H1 (cell line): ENCODE data around the gene RAB11FIP5. TPM values are rescaled to one million over a fixed set of nuclear protein-coding genes. Genes with fewer than 3 reads are reported as not detected.
A peak's percentile ranks its signal among the peaks of the same experiment; 100 is the strongest.

Experiments used
- CTCF ChIA-PET: fragments of 300-600 bp; sonication (Branson Sonifier 250); formaldehyde crosslinking; loops from one replicate; lab custom pipeline; 2021; ENCODE audit not compliant: partially characterized antibody; lab: Charles Lee
- POLR2A ChIA-PET: fragments of 300-600 bp; sonication (Branson Sonifier 250); formaldehyde crosslinking; loops from one replicate; lab custom pipeline; 2021; ENCODE audit warnings: inconsistent platforms; ENCODE audit not compliant: partially characterized antibody; lab: Charles Lee
- DNase-seq, 2 experiments: peaks; one replicate each; pipeline versions ENCODE4 v3.0.0 to v3.0.0-alpha.2; 2010 to 2022; ENCODE audit warnings: low spot score in 2 of 2, low read depth in 1 of 2, mixed read lengths in 1 of 2
- FAIRE-seq: peaks from 2 replicates; lab custom pipeline; 2011; peaks lifted over from hg19 to GRCh38; lab: Jason Lieb, UNC
- H2AFZ ChIP-seq: 2 replicates; pipeline ENCODE4 v1.8.1; 2012; ENCODE audit warnings: low read length, inconsistent platforms
- H2AK5ac ChIP-seq: 2 replicates; pipeline ENCODE4 v1.6.1; 2013; ENCODE audit warnings: low read depth, low read length
- H2BK120ac ChIP-seq: replicated peaks from 2 replicates; pipeline ENCODE3; 2013; ENCODE audit warnings: low read depth, low read length, inconsistent platforms
- H2BK12ac ChIP-seq: 2 replicates; pipeline ENCODE4 v1.6.1; 2013; ENCODE audit warnings: low read depth, low read length
- H2BK15ac ChIP-seq: 2 replicates; pipeline ENCODE4 v1.6.1; 2013; ENCODE audit warnings: low read length
- H2BK20ac ChIP-seq: 2 replicates; pipeline ENCODE4 v1.6.1; 2013; ENCODE audit warnings: low read length
- H2BK5ac ChIP-seq: 2 replicates; pipeline ENCODE4 v1.6.1; 2013; ENCODE audit warnings: low read depth, low read length
- H3K14ac ChIP-seq: 2 replicates; pipeline ENCODE4 v1.6.1; 2013; ENCODE audit warnings: inconsistent platforms; ENCODE audit not compliant: insufficient read length
- H3K18ac ChIP-seq: 2 replicates; pipeline ENCODE4 v1.6.1; 2013; ENCODE audit warnings: low read length; ENCODE audit errors: extremely low read depth
- H3K23ac ChIP-seq: 2 replicates; pipeline ENCODE4 v1.6.1; 2013; ENCODE audit warnings: inconsistent platforms; ENCODE audit not compliant: insufficient read length
- H3K23me2 ChIP-seq: 2 replicates; pipeline ENCODE4 v1.6.1; 2013; ENCODE audit warnings: low read depth, low read length
- H3K27ac ChIP-seq: 2 replicates; pipeline ENCODE4 v1.6.1; 2011; ENCODE audit warnings: low read depth, low read length, inconsistent platforms
- H3K27me3 ChIP-seq, 4 experiments: replicated peaks in 1 of 4; 1 replicate in 1 of 4; 2 replicates in 3 of 4; pipeline versions ENCODE4 v1.6.1 to v1.8.1; 2011 to 2013; ENCODE audit warnings: low read length in 3 of 4, mild to moderate bottlenecking in 3 of 4, inconsistent platforms in 2 of 4, mixed read lengths in 2 of 4, moderate library complexity in 1 of 4; ENCODE audit not compliant: control insufficient read depth in 3 of 4, insufficient read depth in 3 of 4; ENCODE audit errors: extremely low read depth in 1 of 4
- H3K36me3 ChIP-seq, 4 experiments: 2 replicates each; pipeline versions ENCODE4 v1.6.1 to v1.8.1; 2011 to 2013; ENCODE audit warnings: mild to moderate bottlenecking in 4 of 4, low read length in 3 of 4, moderate library complexity in 2 of 4, control low read depth in 1 of 4, inconsistent platforms in 1 of 4; ENCODE audit not compliant: insufficient read depth in 4 of 4, control insufficient read depth in 2 of 4
- H3K4ac ChIP-seq: replicated peaks from 2 replicates; pipeline ENCODE3; 2013; ENCODE audit warnings: low read length, low read depth, mixed read lengths, inconsistent platforms; ENCODE audit not compliant: insufficient read length
- H3K4me1 ChIP-seq, 4 experiments: replicated peaks in 1 of 4; 1 replicate in 1 of 4; 2 replicates in 3 of 4; pipeline versions ENCODE4 v1.6.1 to v1.8.1; 2011 to 2013; ENCODE audit warnings: low read length in 3 of 4, inconsistent platforms in 2 of 4, mixed read lengths in 1 of 4; ENCODE audit not compliant: insufficient read depth in 4 of 4, control insufficient read depth in 3 of 4
- H3K4me2 ChIP-seq, 2 experiments: 2 replicates each; pipeline versions ENCODE4 v1.6.1 to v1.8.1; 2011 to 2013; ENCODE audit warnings: low read depth in 2 of 2, low read length in 2 of 2, control low read depth in 1 of 2, inconsistent platforms in 1 of 2, mild to moderate bottlenecking in 1 of 2; ENCODE audit not compliant: insufficient read depth in 1 of 2
- H3K4me3 ChIP-seq, 4 experiments: fragments of 200-600, 300-600 bp in 1 of 4; sonication (generic), shearing (Covaris generic), sonication (Bioruptor Twin) in 1 of 4; 2 replicates each; pipeline versions ENCODE4 v1.5.1 to v1.8.1; 2011 to 2016; ENCODE audit warnings: low read length in 4 of 4, low read depth in 3 of 4, control low read depth in 2 of 4, inconsistent platforms in 2 of 4, mild to moderate bottlenecking in 2 of 4, mixed read lengths in 1 of 4, moderate library complexity in 1 of 4; ENCODE audit not compliant: insufficient read depth in 2 of 4; ENCODE audit errors: extremely low read depth in 1 of 4
- H3K56ac ChIP-seq: replicated peaks from 2 replicates; pipeline ENCODE3; 2013; ENCODE audit warnings: low read depth, mild to moderate bottlenecking, mixed read lengths, low read length, inconsistent platforms; ENCODE audit not compliant: insufficient read length
- H3K79me1 ChIP-seq: 2 replicates; pipeline ENCODE4 v1.6.1; 2013; ENCODE audit warnings: low read depth, low read length, control low read depth
- H3K79me2 ChIP-seq, 2 experiments: 2 replicates each; pipeline versions ENCODE4 v1.6.1 to v1.8.1; 2012 to 2013; ENCODE audit warnings: low read length in 2 of 2, mild to moderate bottlenecking in 2 of 2, inconsistent platforms in 1 of 2; ENCODE audit not compliant: insufficient read depth in 2 of 2, control insufficient read depth in 1 of 2
- H3K9ac ChIP-seq, 4 experiments: replicated peaks in 1 of 4; 1 replicate in 1 of 4; 2 replicates in 3 of 4; pipeline versions ENCODE4 v1.6.1 to v1.8.1; 2011 to 2013; ENCODE audit warnings: low read depth in 3 of 4, low read length in 3 of 4, control low read depth in 2 of 4, mild to moderate bottlenecking in 2 of 4, moderate library complexity in 2 of 4, inconsistent platforms in 1 of 4; ENCODE audit errors: extremely low read depth in 1 of 4
- H3K9me3 ChIP-seq, 2 experiments: 2 replicates each; pipeline versions ENCODE4 v1.6.1 to v1.8.1; 2012 to 2013; ENCODE audit warnings: mild to moderate bottlenecking in 2 of 2, moderate library complexity in 2 of 2, control low read depth in 1 of 2, inconsistent platforms in 1 of 2, low read depth in 1 of 2, low read length in 1 of 2, mixed read lengths in 1 of 2; ENCODE audit not compliant: insufficient read depth in 2 of 2
- H4K20me1 ChIP-seq, 2 experiments: replicated peaks in 1 of 2; 2 replicates each; pipeline versions ENCODE3 to v1.8.1; 2011 to 2013; ENCODE audit warnings: inconsistent platforms in 2 of 2, low read length in 2 of 2, mild to moderate bottlenecking in 1 of 2; ENCODE audit not compliant: insufficient read depth in 2 of 2, control insufficient read depth in 1 of 2
- H4K5ac ChIP-seq: 2 replicates; pipeline ENCODE4 v1.6.1; 2013; ENCODE audit warnings: low read length, low read depth, mixed read lengths, inconsistent platforms; ENCODE audit not compliant: insufficient read length
- H4K8ac ChIP-seq: 2 replicates; pipeline ENCODE4 v1.8.0; 2013; ENCODE audit warnings: mild to moderate bottlenecking, moderate library complexity, low read length, inconsistent platforms; ENCODE audit not compliant: insufficient read depth; ENCODE audit errors: extremely low read depth
- H4K91ac ChIP-seq: replicated peaks from 2 replicates; pipeline ENCODE3; 2013; ENCODE audit warnings: low read length, mixed read lengths, inconsistent platforms; ENCODE audit not compliant: insufficient read length
- ATF2 ChIP-seq: IDR thresholded peaks from 2 replicates; pipeline ENCODE4 v1.6.1; 2012; ENCODE audit warnings: low read length, inconsistent platforms
- CTCF ChIP-seq, 3 experiments: IDR thresholded peaks; 1 replicate in 2 of 3; 2 replicates in 1 of 3; pipeline versions ENCODE4 v1.5.1 to v1.6.1; 2011; ENCODE audit warnings: low read length in 3 of 3, mild to moderate bottlenecking in 3 of 3, inconsistent platforms in 2 of 3, low read depth in 1 of 3, moderate library complexity in 1 of 3; ENCODE audit not compliant: insufficient read depth in 1 of 3; ENCODE audit errors: control extremely low read depth in 1 of 3
- EGR1 ChIP-seq: IDR thresholded peaks from 2 replicates; pipeline ENCODE4 v1.6.1; 2011; ENCODE audit warnings: low read depth, low read length, borderline replicate concordance
- MAX ChIP-seq: IDR thresholded peaks from 2 replicates; pipeline ENCODE4 v1.6.1; 2012; ENCODE audit warnings: inconsistent platforms
- RAD21 ChIP-seq, 2 experiments: IDR thresholded peaks in 1 of 2; conservative IDR thresholded peaks in 1 of 2; 2 replicates each; pipeline ENCODE4 v1.6.1; 2011; ENCODE audit warnings: low read depth in 2 of 2, low read length in 2 of 2, improper control_type of control experiment in 1 of 2, inconsistent platforms in 1 of 2, mild to moderate bottlenecking in 1 of 2, moderate library complexity in 1 of 2
- TAF1 ChIP-seq: IDR thresholded peaks from 2 replicates; pipeline ENCODE4 v1.6.1; 2011; ENCODE audit warnings: mild to moderate bottlenecking, low read depth, low read length
- TEAD4 ChIP-seq: IDR thresholded peaks from 2 replicates; pipeline ENCODE4 v1.6.1; 2012; ENCODE audit warnings: low read depth, low read length, inconsistent platforms, mixed read lengths
- YY1 ChIP-seq: IDR thresholded peaks from 2 replicates; pipeline ENCODE4 v1.6.1; 2011; ENCODE audit warnings: low read depth, mild to moderate bottlenecking, low read length
- WGBS, 2 experiments: shearing (Covaris generic) in 1 of 2; methylation state at CpG; one replicate each; pipeline versions ENCODE4 v1.1.6 to v1.1.7; 2013 to 2015; ENCODE audit warnings: low lambda C conversion rate in 2 of 2, mixed read lengths in 2 of 2, inconsistent platforms in 1 of 2, low coverage in 1 of 2, missing lambda C conversion rate in 1 of 2; ENCODE audit not compliant: insufficient replicate concordance in 2 of 2, insufficient coverage in 1 of 2, insufficient read length in 1 of 2; ENCODE audit errors: extremely low coverage in 1 of 2, missing lambda C conversion rate in 1 of 2; 5-methylcytosine and 5-hydroxymethylcytosine counted together
- polyA plus RNA-seq, 7 experiments: library from polyadenylated mRNA; depleted of rRNA in 3 of 7; stranded (reverse) in 5 of 7; unstranded in 2 of 7; fragments of >200 nt in 5 of 7; fragments of 200-250 nt in 2 of 7; gene quantifications; 1 replicate in 5 of 7; 2 replicates in 1 of 7; 4 replicates in 1 of 7; pipeline versions ENCODE4 v1.2.1 to v1.2.3, GENCODE V29; 2011 to 2013; ENCODE audit warnings: missing spikeins in 2 of 7, mixed read lengths in 2 of 7
- total RNA-seq: library from RNA; stranded (reverse); fragmentation: NEBNext Ultra II Directional; extraction: Animal tissue kit (Norgen Biotek cat#: 25700); gene quantifications from 2 replicates; pipeline ENCODE4 v1.2.1, GENCODE V29; 2021

Gene RAB11FIP5
- total and polyA plus RNA-seq, 2 of the 8 experiments (the other 6 are each of a cell fraction or from before 2014, with no cell fraction given) = 6.3 to 17.0 TPM

GRCh38 chr2:73085691-73086090, 27.1 kb downstream of the RAB11FIP5 start:
- Histone ChIP-seq H3K18ac (no peak overlapping the region; the same call in 1 of the 2 replicates), H3K9ac (no peak overlapping the region; a peak in 1 of 7 replicates), H2BK120ac (no peak overlapping the region), H3K79me1 (peaks cover 2% of the 10 kb centered on the region; the same call in 1 of the 2 replicates), H3K27me3 (no peaks in the 10 kb centered on the region), H2BK5ac (peak overlapping the region; percentile 35; the same call in 1 of the 2 replicates), H3K4me3 (no peak overlapping the region), H3K79me2 (no peaks in the 10 kb centered on the region; a peak in 1 of 4 replicates), H2AFZ (no peak overlapping the region), H3K56ac (no peak overlapping the region), H3K4me1 (peaks cover 0 to 9% (median 5%) of the 10 kb centered on the region in 4 experiments; a peak in 6 of 7 replicates), H3K36me3 (no peaks in the 10 kb centered on the region), H4K5ac (no peak overlapping the region), H3K4me2 (no peak overlapping the region), H3K14ac (no peak overlapping the region), H2BK20ac (no peak overlapping the region), H4K20me1 (peaks cover 0 to 5% of the 10 kb centered on the region in 2 experiments), H4K91ac (peak overlapping the region; percentile 72), H4K8ac (no peak overlapping the region), H3K23me2 (no peaks in the 10 kb centered on the region), H3K4ac (no peak overlapping the region), H2AK5ac (no peak overlapping the region), H3K9me3 (no peaks in the 10 kb centered on the region), H2BK12ac (peak overlapping the region; percentile 68; the same call in 1 of the 2 replicates), H3K27ac (no peak overlapping the region), H2BK15ac (peak overlapping the region; percentile 98; the same call in 1 of the 2 replicates), H3K23ac (no peak overlapping the region)
- DNase-seq (peak; percentile 57 to 96), FAIRE-seq (peak; percentile 48)
- ChIA-PET CTCF (interaction anchor here (0.6 to 12.9 kb wide), 54 partner anchors 8 to 203 kb away, joined by 3 to 321 read pairs (median 6); partner anchors contain the start of genes PRADC1, RAB11FIP5, SMYD5 and SPR), POLR2A (interaction anchor here (1.1 to 2.2 kb wide), 5 partner anchors 14 to 153 kb away, joined by 3 to 12 read pairs (median 3); partner anchors contain the start of gene SFXN5)
- WGBS, 2 experiments = 18% methylated on average over 5 of the region's 6 CpGs; no CpG with 5 or more reads in 1 of the 2 experiments
- 0 out of 2 replicates have a peak, but pooled peaks have one; percentile 9 for TF ChIP-seq MAX
- 0 out of 2 replicates have a peak, but pooled peaks have one; percentile 1 for TF ChIP-seq TEAD4
- TF ChIP-seq EGR1 = no peak
- TF ChIP-seq RAD21 (IDR thresholded peaks at IDR 0.05 in 1 of 2, conservative IDR thresholded peaks at IDR 0.05 in 1 of 2; ENCODE audit: low read depth in 2 of 2, low read length in 2 of 2) = peak; percentile 97 to 98
- no peak for TF ChIP-seq TAF1
- no peak for TF ChIP-seq ATF2
- TF ChIP-seq YY1 = peak; percentile 76
- TF ChIP-seq CTCF (IDR thresholded peaks at IDR 0.05; ENCODE audit: control extremely low read depth in 1 of 3, insufficient read depth in 1 of 3, low read depth in 1 of 3, low read length in 3 of 3) = peak; percentile 94 to 95 (median 95)
